ENCODE data around the gene TLR8.

TLR8 gene

GRCh38 chrX:12906046-12906761 is at the start of gene TLR8:
TSS of gene TLR8 (plus strand) at chrX:12906620. CDS start at chrX:12906707, 87 bp downstream.
- no peak for TF ChIP-seq CTCF (IDR thresholded peaks at IDR 0.05; ENCODE audit: insufficient read depth, low read length, missing control alignments)
- no peak for DNase-seq (ENCODE audit: low read depth, low spot score)
- ChIA-PET POLR2A (no interaction called here), CTCF (no interaction called here)
- H3K4me3 ChIP-seq (ENCODE audit: low read depth, low read length), result no peak within 1 kb of the TSS

GRCh38 chrX:12865359-12865758 is 41.1 kb upstream of the TLR8 start:
- POLR2A ChIA-PET, result no interaction called here
- DNase-seq (ENCODE audit: low read depth, low spot score), result no peak
- CTCF ChIA-PET, result no interaction called here
- no peak overlapping the region for H3K4me3 ChIP-seq (ENCODE audit: low read depth, low read length)
- TF ChIP-seq CTCF (IDR thresholded peaks at IDR 0.05; ENCODE audit: insufficient read depth, low read length, missing control alignments), result no peak

- ChIA-PET POLR2A (no interaction called here), CTCF (no interaction called here)
- H3K4me3 ChIP-seq (ENCODE audit: low read depth, low read length), result no peak within 1 kb of the TSS
- DNase-seq (ENCODE audit: low read depth, low spot score), result no peak
- no peak for TF ChIP-seq CTCF (IDR thresholded peaks at IDR 0.05; ENCODE audit: insufficient read depth, low read length, missing control alignments)
Measured at GRCh38 chrX:12866451-12867377, 39.7 kb upstream of the TLR8 start, which contains the start of gene TLR7. TSS of gene TLR7 (plus strand) at chrX:12867072. CDS start at chrX:12867579, 507 bp downstream.

- DNase-seq (ENCODE audit: low read depth, low spot score), result no peak
- ChIA-PET CTCF (no interaction called here), POLR2A (no interaction called here)
- no peak overlapping the region for H3K4me3 ChIP-seq (ENCODE audit: low read depth, low read length)
- TF ChIP-seq CTCF (IDR thresholded peaks at IDR 0.05; ENCODE audit: insufficient read depth, low read length, missing control alignments), result no peak
Measured at GRCh38 chrX:12867685-12868084, 38.7 kb upstream of the TLR8 start.

GRCh38 chrX:12868747-12869146 is 37.7 kb upstream of the TLR8 start:
- ChIA-PET CTCF (no interaction called here), POLR2A (no interaction called here)
- no peak for TF ChIP-seq CTCF (IDR thresholded peaks at IDR 0.05; ENCODE audit: insufficient read depth, low read length, missing control alignments)
- DNase-seq (ENCODE audit: low read depth, low spot score), result no peak
- H3K4me3 ChIP-seq (ENCODE audit: low read depth, low read length), result no peak overlapping the region

- no peak for TF ChIP-seq CTCF (IDR thresholded peaks at IDR 0.05; ENCODE audit: insufficient read depth, low read length, missing control alignments)
- CTCF ChIA-PET, result no interaction called here
- no peak for DNase-seq (ENCODE audit: low read depth, low spot score)
- POLR2A ChIA-PET, result no interaction called here
- no peak overlapping the region for H3K4me3 ChIP-seq (ENCODE audit: low read depth, low read length)
Measured at GRCh38 chrX:12871257-12871656, 35.2 kb upstream of the TLR8 start.

Measured in AG04449 (cell line).